Posterior vena cava (tissue), 2 donors: ENCODE results near the gene SARNP. TPM values are rescaled to one million over a fixed set of nuclear protein-coding genes. Genes with fewer than 3 reads are reported as not detected.
"Not testable (repeated sequence)": the region's sequence is repeated elsewhere in the genome, so short reads cannot be mapped to it uniquely, and the experiment has no call there.

Experiments
- DNase-seq: peaks from one replicate; pipeline ENCODE4 v3.0.0-alpha.2; 2020; ENCODE audit warnings: low spot score
- intact Hi-C, 2 donors: fragments of 100-400 bp; cut with DNase I; formaldehyde crosslinking; loops; one replicate each; pipeline versions ENCODE4 v1.14.1 to v1.14.2; 2022 to 2023
- long read RNA-seq, 2 donors: library from polyadenylated mRNA; unstranded; transcript quantifications; one replicate each; pipeline ENCODE4 v2.0.0, GENCODE V29; 2020 to 2021
- total RNA-seq, 2 donors: library from RNA; stranded (reverse); fragmentation: NEBNext Ultra II Directional; extraction: Animal tissue kit (Norgen Biotek cat#: 25700); gene quantifications; one replicate each; pipeline ENCODE4 v1.2.1, GENCODE V29; 2021
- donor health status: DM: yes; HTN: yes; CAD: no.
- donor health status: DM: yes; HTN: yes; CAD: no.

The SARNP gene, protein sequence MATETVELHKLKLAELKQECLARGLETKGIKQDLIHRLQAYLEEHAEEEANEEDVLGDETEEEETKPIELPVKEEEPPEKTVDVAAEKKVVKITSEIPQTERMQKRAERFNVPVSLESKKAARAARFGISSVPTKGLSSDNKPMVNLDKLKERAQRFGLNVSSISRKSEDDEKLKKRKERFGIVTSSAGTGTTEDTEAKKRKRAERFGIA
- 10 to 100 TPM; 47.8 to 49.8 TPM for total RNA-seq
- long read RNA-seq, donor 1, transcript SARNP-201 (11 exons, 926 nt): major isoform, 11 of 13 reads
- long read RNA-seq, donor 1, partial matches to known transcripts: 0 of 13 reads
- long read RNA-seq, donor 1, other reads (novel, unspliced or antisense): 1 of 13 reads
- long read RNA-seq, donor 2, transcript SARNP-201 (11 exons, 926 nt): major isoform, 12 of 21 reads
- long read RNA-seq, donor 2, partial matches to known transcripts: 0 of 21 reads
- long read RNA-seq, donor 2, other reads (novel, unspliced or antisense): 6 of 21 reads

- peak; percentile 98 for DNase-seq
- intact Hi-C loops: no loop called here
These were observed at the start of gene SARNP, which contains the start of gene ORMDL2 for GRCh38 chr12:55817345-55818139. Gene SARNP, minus strand, starts transcription at chr12:55817724. Its CDS starts 23 bp downstream, at chr12:55817701. Gene ORMDL2, plus strand, starts transcription at chr12:55818041. Its CDS starts 959 bp downstream, at chr12:55819000.

DNA sequence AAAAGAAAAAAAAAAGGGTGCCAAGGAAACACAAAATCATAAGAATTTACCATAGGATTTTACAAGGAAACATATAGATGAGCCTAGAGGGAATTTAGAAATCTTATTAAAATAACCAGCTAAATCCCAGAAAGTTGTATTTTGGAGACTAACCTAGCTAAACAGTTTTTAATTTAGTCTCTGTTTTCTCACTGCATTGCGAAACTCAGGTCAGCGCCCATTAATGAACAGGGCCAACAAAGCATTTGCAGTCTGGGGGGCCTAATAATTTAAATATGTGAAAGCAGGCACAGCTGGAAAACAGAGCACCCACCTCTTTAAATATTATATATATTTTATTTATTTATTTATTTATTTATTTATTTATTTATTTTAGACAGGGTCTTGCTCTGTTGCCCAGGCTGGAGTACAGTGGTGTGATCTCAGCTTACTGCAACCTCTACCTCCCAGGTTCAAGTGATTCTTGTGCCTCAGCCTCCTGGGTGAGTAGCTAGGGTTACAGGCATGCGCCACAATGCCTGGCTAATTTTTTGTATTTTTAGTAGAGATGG lies 49.0 kb upstream of the SARNP start:
- DNase-seq, intact Hi-C loops: not testable (repeated sequence)

DNA sequence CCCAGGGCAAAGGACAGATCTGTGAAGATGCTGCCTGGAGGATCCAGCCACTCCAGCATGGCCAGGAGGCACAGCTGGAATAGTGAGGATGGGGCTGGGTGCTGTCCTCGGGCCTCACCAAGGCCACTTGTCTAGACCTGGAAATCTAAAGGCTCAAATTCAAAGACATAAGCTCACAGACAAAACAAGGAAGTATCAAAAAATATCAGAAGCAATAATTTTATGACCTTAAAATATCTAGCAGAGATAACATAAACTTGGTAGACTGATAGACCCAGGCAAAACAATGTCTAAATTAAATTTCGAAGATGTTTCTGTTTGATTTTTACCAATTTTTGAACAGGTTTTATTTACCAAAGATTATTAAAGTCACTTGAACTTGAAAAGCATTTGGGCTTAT lies 47.8 kb upstream of the SARNP start:
- intact Hi-C loops: no loop called here
- DNase-seq: no peak

DNA sequence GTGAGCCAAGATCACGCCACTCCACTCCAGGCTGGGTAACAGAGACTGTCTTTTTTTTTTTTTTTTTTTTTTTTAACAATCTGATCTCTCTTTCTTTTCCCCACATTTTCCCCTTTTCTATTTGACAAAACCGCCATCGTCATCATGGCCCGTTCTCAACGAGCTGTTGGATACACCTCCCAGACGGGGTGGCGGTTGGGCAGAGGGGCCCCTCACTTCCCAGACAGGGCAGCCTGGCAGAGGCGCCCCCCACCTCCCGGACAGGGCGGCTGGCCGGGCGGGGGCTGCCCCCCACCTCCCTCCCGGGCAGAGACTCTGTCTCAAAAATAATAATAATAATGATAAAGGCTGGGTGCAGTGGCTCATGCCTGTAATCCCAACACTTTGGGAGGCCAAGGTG lies 45.4 kb upstream of the SARNP start:
- intact Hi-C loops, DNase-seq: not testable (repeated sequence)

DNA sequence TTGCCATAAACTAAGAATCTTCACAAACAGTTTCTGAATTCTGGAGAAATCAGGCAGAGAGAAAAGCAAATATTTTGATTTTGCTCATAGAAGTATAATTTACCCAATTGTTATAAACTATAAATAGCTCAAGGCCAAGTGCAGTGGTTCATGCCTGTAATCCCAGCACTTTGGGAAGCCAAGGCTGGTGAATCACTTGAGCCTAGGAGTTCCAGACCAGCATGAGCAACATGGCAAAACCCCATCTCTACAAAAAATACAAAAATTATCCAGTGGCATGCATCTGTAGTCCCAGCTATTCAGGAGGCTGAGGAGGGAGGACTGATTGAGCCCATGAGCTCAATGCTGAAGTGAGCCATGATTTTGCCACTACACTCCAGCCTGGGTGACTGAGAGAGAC lies 44.8 kb upstream of the SARNP start:
- no peak for DNase-seq
- intact Hi-C loops: no loop called here

GRCh38 chr12:55861871-55862270 lies 44.3 kb upstream of the SARNP start:
- no peak for DNase-seq
- intact Hi-C loops: no loop called here

DNA sequence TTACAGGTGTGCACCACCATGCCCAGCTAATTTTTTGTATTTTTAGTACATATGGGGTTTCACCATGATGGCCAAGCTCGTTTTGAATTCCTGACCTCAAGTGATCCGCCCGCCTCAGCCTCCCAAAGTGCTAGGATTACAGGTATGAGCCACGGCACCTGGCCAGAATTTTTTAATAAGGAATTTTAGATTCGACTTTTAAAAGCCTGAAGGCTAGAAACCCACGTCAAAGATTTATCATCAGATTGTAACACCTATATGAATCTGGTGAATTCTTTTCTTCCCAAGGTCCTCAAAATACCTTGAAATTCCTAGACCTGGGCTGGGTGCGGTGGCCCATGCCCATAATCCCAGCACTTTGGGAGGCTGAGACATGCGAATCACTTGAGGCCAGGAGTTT lies 43.9 kb upstream of the SARNP start:
- intact Hi-C loops: no loop called here
- DNase-seq: no peak

GRCh38 chr12:55852740-55853139 lies 35.2 kb upstream of the SARNP start:
- intact Hi-C loops: no loop called here
- DNase-seq: no peak

GRCh38 chr12:55850893-55851292 lies 33.4 kb upstream of the SARNP start:
- no peak for DNase-seq
- intact Hi-C loops: no loop called here

GRCh38 chr12:55850401-55850800 lies 32.9 kb upstream of the SARNP start:
- intact Hi-C loops: no loop called here
- DNase-seq: no peak

DNA sequence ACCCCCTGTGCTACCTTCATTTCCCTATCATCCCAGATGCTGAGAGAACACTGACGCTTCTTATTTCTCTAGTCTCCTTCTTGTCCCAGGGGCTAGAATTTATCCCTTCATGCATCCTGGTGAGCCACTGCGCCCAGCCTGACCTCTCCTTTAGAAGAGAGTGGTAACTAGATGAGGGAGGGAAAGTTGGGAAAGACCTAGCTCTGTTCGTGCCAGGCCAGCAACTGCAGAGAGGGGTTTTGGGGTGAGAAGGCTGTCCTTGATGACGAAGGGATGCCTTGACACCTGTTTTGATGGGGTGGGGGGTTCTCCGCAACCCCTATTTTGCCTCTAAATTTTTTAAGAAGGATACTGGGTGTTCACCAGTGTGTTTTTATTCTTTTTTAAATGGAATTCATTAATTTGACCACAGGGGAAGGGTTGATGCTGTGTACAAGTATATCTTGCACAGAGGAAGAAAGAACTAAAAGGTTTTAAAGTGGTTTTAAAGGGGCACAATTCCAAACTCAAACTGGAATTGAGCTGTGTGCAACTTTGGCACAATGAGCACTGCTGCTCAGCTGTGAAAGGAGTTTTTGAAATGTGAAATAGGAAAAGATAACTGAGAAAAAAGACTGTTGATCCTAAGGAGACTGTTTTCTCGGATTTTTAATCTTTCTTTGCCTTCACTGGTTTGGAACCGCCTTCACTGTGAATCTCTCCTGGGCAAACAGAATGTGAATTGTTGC lies 32.3 kb upstream of the SARNP start:
- DNase-seq: no peak
- intact Hi-C loops: loop anchor here in 1 of 2 donors (5.0 kb wide), 1 partner anchor 1408 kb away; no protein-coding TSS in a partner anchor

DNA sequence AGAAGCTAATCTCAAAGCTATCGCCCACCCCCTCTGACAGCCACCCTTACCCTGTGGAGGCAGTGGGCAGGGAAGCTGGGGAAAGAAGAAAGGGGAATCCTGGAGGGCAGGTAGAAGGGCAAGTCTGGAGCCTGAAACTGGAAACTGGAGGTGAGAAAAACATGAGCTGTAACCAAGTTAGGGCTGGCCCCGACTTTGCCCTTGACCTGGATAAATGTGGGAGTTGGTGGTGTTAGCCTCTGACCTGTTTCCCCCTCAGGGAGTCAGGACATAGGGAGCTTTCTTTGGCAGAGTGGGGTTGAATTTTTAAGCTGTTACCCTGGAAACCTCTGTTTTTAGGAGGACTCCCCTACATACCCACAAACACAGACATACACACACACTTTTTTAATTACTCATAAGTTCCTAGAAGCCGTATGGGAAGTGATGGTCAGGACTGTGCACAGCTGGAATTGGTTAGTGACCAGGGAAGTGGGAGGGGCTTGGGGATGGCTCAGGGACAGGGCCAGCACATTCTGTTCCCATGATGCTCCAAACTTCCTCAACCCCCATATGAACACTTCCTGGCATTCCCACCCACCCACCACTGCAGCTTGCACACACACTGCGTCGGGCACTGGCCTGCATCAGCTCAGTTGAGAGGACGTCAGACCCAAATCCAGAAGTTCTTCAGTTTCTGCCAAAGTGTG lies 30.2 kb upstream of the SARNP start:
- intact Hi-C loops: loop anchor here in 1 of 2 donors (5.0 kb wide), 1 partner anchor 1410 kb away; no protein-coding TSS in a partner anchor
- peak; percentile 97 for DNase-seq

- intact Hi-C loops: loop anchor here in 1 of 2 donors (5.0 kb wide), 1 partner anchor 1410 kb away; no protein-coding TSS in a partner anchor
- DNase-seq: peak; percentile 87
These were observed 29.5 kb upstream of the SARNP start for GRCh38 chr12:55847033-55847432.

GRCh38 chr12:55845785-55846496 lies 28.4 kb upstream of the SARNP start:
- DNase-seq: no peak
- intact Hi-C loops: loop anchor here in 1 of 2 donors (5.0 kb wide), 1 partner anchor 1411 kb away; no protein-coding TSS in a partner anchor

DNA sequence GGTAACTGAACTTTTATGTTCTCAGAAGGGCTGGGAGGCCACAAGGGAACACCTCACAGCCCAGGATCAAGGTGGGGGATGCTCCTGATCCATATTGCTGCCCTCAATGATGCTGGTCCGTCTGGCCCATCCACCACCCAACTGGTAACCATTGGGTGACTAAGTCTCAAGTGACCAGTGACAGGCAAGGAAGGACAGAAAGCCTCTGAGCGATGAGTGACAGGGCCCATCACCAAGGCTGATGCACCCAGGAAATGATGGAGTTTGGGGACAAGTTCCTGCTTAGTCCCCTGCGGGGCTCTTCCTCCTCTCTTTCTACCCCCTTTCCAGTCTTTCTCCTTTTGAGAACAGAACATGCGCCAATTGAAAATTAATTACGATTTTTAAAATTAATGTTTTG lies 27.8 kb upstream of the SARNP start:
- DNase-seq: no peak
- intact Hi-C loops: loop anchor here in 1 of 2 donors (5.0 kb wide), 1 partner anchor 1412 kb away; no protein-coding TSS in a partner anchor

DNA sequence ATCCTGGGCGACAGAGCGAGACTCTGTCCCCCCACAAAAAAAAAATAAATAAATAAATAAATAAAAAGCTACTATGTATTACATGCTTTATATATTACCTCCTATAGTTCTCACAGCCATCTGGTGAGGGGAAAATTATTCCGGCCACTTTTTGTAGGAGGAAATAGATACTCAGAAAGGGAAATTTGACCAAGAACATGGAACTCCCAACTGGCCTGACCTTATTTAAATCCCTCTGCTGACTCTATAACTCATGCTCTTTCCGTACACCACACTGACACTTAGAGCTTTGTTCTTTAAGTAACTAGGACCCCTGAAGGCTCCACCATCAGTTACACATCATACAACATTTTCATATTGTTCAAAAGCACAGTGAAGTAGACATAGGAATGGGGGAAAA lies 27.4 kb upstream of the SARNP start:
- intact Hi-C loops: loop anchor here in 1 of 2 donors (5.0 kb wide), 1 partner anchor 1412 kb away; no protein-coding TSS in a partner anchor
- DNase-seq: no peak

DNA sequence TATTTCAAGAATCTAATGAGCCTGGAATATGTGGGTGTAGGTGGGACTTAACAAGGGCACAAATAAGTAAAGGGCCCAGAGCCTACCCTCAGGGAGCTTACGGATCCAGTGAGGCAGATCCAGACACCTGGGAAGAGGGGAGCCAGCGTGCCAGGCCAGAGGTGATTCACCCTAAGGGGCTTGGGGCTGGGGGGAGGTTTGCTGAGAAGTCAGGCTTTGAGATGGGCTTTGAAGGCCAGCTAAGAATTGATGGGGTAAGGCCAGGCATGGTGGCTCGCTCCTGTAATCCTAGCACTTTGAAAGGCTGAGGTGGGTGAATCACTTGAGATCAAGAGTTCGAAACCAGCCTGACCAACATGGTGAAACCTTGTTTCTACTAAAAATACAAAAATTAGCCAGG lies 25.9 kb upstream of the SARNP start:
- DNase-seq: no peak

More for the DNA sequence above, 25.9 kb upstream of the SARNP start:
- intact Hi-C loops: no loop called here
